Measurements from ENCODE around the gene DNASE1L1. TPM values are rescaled to one million over a fixed set of nuclear protein-coding genes. Genes with fewer than 3 reads are reported as not detected.

DNASE1L1 gene
- total and polyA plus RNA-seq, 2 experiments from 2014 or later: 22.6 to 36.1 TPM

DNA sequence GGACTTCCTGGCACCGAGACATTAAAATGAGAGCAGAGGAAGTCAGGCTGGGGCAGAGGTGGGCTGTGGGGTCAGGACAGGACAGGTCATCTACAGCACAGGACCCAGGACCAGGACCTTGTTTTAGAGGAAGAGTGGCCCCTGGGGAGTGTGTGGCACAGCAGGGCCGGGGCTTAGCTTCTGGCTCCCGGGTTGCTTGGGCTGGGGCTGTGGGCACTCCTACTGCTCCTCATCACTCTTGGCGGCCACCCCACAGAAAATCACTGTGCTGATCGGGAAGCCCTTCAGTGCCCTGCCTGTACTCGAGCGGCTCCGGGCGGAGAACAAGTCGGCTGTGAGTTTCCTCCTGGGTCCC lies 11.3 kb upstream of the DNASE1L1 start:
- H3K27me3 ChIP-seq: no peaks in the 10 kb centered on the region
- H3K4me2 ChIP-seq: no peak overlapping the region
- H3K9me2 ChIP-seq (replicated peaks; ENCODE audit: insufficient read depth): no peaks in the 10 kb centered on the region
- no peak overlapping the region for H2AFZ ChIP-seq
- no peaks in the 10 kb centered on the region for H3K9me3 ChIP-seq (ENCODE audit: low read depth)
- no peak overlapping the region for H3K4me3 ChIP-seq
- no peak for DNase-seq (ENCODE audit: low spot score)
- TF ChIP-seq EZH2 (IDR thresholded peaks at IDR 0.05; ENCODE audit: borderline replicate concordance): no peak
- no peak for TF ChIP-seq EZH2phosphoT487 (IDR thresholded peaks at IDR 0.05; ENCODE audit: low read depth, severe bottlenecking, unreplicated experiment)
- no peaks in the 10 kb centered on the region for H3K36me3 ChIP-seq (replicated peaks; ENCODE audit: insufficient read depth, low read depth)
- no peaks in the 10 kb centered on the region for H4K20me1 ChIP-seq (ENCODE audit: insufficient read depth, poor library complexity, severe bottlenecking)
- no peaks in the 10 kb centered on the region for H3K4me1 ChIP-seq (ENCODE audit: insufficient read depth)
- 96% methylated on average over 10 of the region's 10 CpGs for WGBS (ENCODE audit: low lambda C conversion rate, missing lambda C conversion rate)
- H3K79me2 ChIP-seq: no peaks in the 10 kb centered on the region
- H3K27ac ChIP-seq: no peak overlapping the region

- no peaks in the 10 kb centered on the region for H3K9me3 ChIP-seq (ENCODE audit: low read depth)
- H3K79me2 ChIP-seq: no peaks in the 10 kb centered on the region
- H3K9me2 ChIP-seq (replicated peaks; ENCODE audit: insufficient read depth): no peaks in the 10 kb centered on the region
- H2AFZ ChIP-seq: no peak overlapping the region
- no peak for DNase-seq (ENCODE audit: low spot score)
- H3K27ac ChIP-seq: no peak overlapping the region
- no peak overlapping the region for H3K4me2 ChIP-seq
- no peak overlapping the region for H3K4me3 ChIP-seq
- TF ChIP-seq EZH2 (IDR thresholded peaks at IDR 0.05; ENCODE audit: borderline replicate concordance) (no peak), EZH2phosphoT487 (IDR thresholded peaks at IDR 0.05; ENCODE audit: low read depth, severe bottlenecking, unreplicated experiment) (no peak), CTCF (IDR thresholded peaks at IDR 0.05; ENCODE audit: poor library complexity) (no peak)
- no peaks in the 10 kb centered on the region for H3K27me3 ChIP-seq
- H4K20me1 ChIP-seq (ENCODE audit: insufficient read depth, poor library complexity, severe bottlenecking): no peaks in the 10 kb centered on the region
- WGBS (ENCODE audit: low lambda C conversion rate, missing lambda C conversion rate): 82% methylated on average over 19 of the region's 19 CpGs
- no peaks in the 10 kb centered on the region for H3K4me1 ChIP-seq (ENCODE audit: insufficient read depth)
- no peaks in the 10 kb centered on the region for H3K36me3 ChIP-seq (replicated peaks; ENCODE audit: insufficient read depth, low read depth)
These were observed 10.8 kb upstream of the DNASE1L1 start for GRCh38 chrX:154419688-154420401.

- DNase-seq (ENCODE audit: low spot score): no peak
- no peaks in the 10 kb centered on the region for H4K20me1 ChIP-seq (ENCODE audit: insufficient read depth, poor library complexity, severe bottlenecking)
- H3K79me2 ChIP-seq: no peaks in the 10 kb centered on the region
- no peak overlapping the region for H3K27ac ChIP-seq
- no peaks in the 10 kb centered on the region for H3K36me3 ChIP-seq (replicated peaks; ENCODE audit: insufficient read depth, low read depth)
- no peak for TF ChIP-seq EZH2phosphoT487 (IDR thresholded peaks at IDR 0.05; ENCODE audit: low read depth, severe bottlenecking, unreplicated experiment)
- no peak for TF ChIP-seq CTCF (IDR thresholded peaks at IDR 0.05; ENCODE audit: poor library complexity)
- no peak for TF ChIP-seq EZH2 (IDR thresholded peaks at IDR 0.05; ENCODE audit: borderline replicate concordance)
- no peak overlapping the region for H2AFZ ChIP-seq
- 88% methylated on average over 8 of the region's 8 CpGs for WGBS (ENCODE audit: low lambda C conversion rate, missing lambda C conversion rate)
- no peaks in the 10 kb centered on the region for H3K9me2 ChIP-seq (replicated peaks; ENCODE audit: insufficient read depth)
- no peaks in the 10 kb centered on the region for H3K4me1 ChIP-seq (ENCODE audit: insufficient read depth)
- H3K4me2 ChIP-seq: no peak overlapping the region
- H3K27me3 ChIP-seq: no peaks in the 10 kb centered on the region
- no peak overlapping the region for H3K4me3 ChIP-seq
- H3K9me3 ChIP-seq (ENCODE audit: low read depth): no peaks in the 10 kb centered on the region
These were observed 10.1 kb upstream of the DNASE1L1 start for GRCh38 chrX:154419189-154419588.

DNA sequence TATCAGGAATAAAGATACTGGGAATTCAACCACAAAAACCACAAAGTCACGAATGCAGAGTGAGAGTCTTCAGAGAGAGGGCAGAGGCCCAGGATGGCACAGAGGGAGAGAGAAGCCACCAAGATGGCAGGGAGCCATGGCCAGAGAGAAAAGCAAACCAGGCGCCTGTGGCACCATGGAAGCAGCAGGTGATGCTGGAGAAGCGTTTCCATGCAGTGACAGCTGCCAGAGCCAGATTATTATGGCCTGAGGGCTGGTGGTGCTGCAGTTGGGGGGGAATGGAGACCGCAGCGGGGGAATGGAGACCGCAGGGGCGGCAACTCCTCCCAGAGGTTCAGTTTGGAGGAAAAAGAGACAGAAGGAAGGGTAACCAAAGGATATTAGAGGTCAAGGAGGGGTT lies 8.1 kb upstream of the DNASE1L1 start:
- Histone ChIP-seq H3K36me3 (replicated peaks; ENCODE audit: insufficient read depth, low read depth) (no peaks in the 10 kb centered on the region), H3K9me2 (replicated peaks; ENCODE audit: insufficient read depth) (no peaks in the 10 kb centered on the region), H2AFZ (no peak overlapping the region), H3K4me2 (no peak overlapping the region), H3K4me1 (ENCODE audit: insufficient read depth) (no peaks in the 10 kb centered on the region), H3K9me3 (ENCODE audit: low read depth) (no peaks in the 10 kb centered on the region), H4K20me1 (ENCODE audit: insufficient read depth, poor library complexity, severe bottlenecking) (no peaks in the 10 kb centered on the region), H3K4me3 (no peak overlapping the region), H3K27ac (no peak overlapping the region), H3K27me3 (no peaks in the 10 kb centered on the region), H3K79me2 (no peaks in the 10 kb centered on the region)
- no peak for TF ChIP-seq EZH2phosphoT487 (IDR thresholded peaks at IDR 0.05; ENCODE audit: low read depth, severe bottlenecking, unreplicated experiment)
- TF ChIP-seq CTCF (IDR thresholded peaks at IDR 0.05; ENCODE audit: poor library complexity): no peak
- no peak for TF ChIP-seq EZH2 (IDR thresholded peaks at IDR 0.05; ENCODE audit: borderline replicate concordance)
- 59% methylated on average over 7 of the region's 7 CpGs for WGBS (ENCODE audit: low lambda C conversion rate, missing lambda C conversion rate)
- DNase-seq (ENCODE audit: low spot score): no peak
